HepG2 (cell line): Measurements from ENCODE around the gene PGPEP1. TPM values are rescaled to one million over a fixed set of nuclear protein-coding genes. Genes with fewer than 3 reads are reported as not detected.

Source experiments
- HOXA9 ChIP-seq: sonication (generic); formaldehyde crosslinking; IDR thresholded peaks from 2 replicates; pipeline ENCODE4 v1.8.1; 2022; ENCODE audit warnings: missing genetic modification reagents, mild to moderate bottlenecking, moderate library complexity, borderline replicate concordance
- NAIF1 ChIP-seq: sonication (generic); formaldehyde crosslinking; IDR thresholded peaks from 2 replicates; pipeline ENCODE4 v1.5.0; 2020; ENCODE audit warnings: mild to moderate bottlenecking, missing genetic modification reagents, borderline replicate concordance
- PHF8 ChIP-seq: sonication (generic); formaldehyde crosslinking; IDR thresholded peaks from 2 replicates; pipeline ENCODE4 v1.5.0; 2020; ENCODE audit warnings: missing genetic modification reagents
- ZFAT ChIP-seq: sonication (generic); formaldehyde crosslinking; conservative IDR thresholded peaks from 2 replicates; pipeline ENCODE4 v1.8.1; 2023; ENCODE audit warnings: missing genetic modification reagents, inconsistent platforms
- ZNF235 ChIP-seq: sonication (generic); formaldehyde crosslinking; IDR thresholded peaks from 2 replicates; pipeline ENCODE4 v1.8.1; 2023; ENCODE audit warnings: mild to moderate bottlenecking, missing genetic modification reagents, borderline replicate concordance
- ZNF567 ChIP-seq: sonication (generic); formaldehyde crosslinking; IDR thresholded peaks from 2 replicates; pipeline ENCODE4 v1.8.1; 2023; ENCODE audit warnings: mild to moderate bottlenecking, missing genetic modification reagents, borderline replicate concordance
- ZNF672 ChIP-seq: sonication (generic); formaldehyde crosslinking; IDR thresholded peaks from 2 replicates; pipeline ENCODE4 v1.8.1; 2022; ENCODE audit warnings: missing genetic modification reagents
- polyA plus RNA-seq, 8 experiments: library from polyadenylated mRNA; depleted of rRNA in 3 of 8; stranded (reverse) in 7 of 8; unstranded in 1 of 8; fragments of >200 nt; fragmentation: Illumina TruSeq in 4 of 8; extraction: Trizol in 4 of 8; gene quantifications; 2 replicates each; pipeline versions ENCODE4 v1.2.1 to v1.2.3, GENCODE V29; 2011 to 2016; ENCODE audit warnings: low read depth in 4 of 8, missing spikeins in 1 of 8, mixed read lengths in 1 of 8; ENCODE audit not compliant: insufficient read depth in 1 of 8
- total RNA-seq, 5 experiments: library from RNA; depleted of rRNA; stranded (reverse); fragments of >200 nt; fragmentation: Illumina TruSeq; extraction: Trizol; gene quantifications; 2 replicates each; pipeline ENCODE4 v1.2.3, GENCODE V29; 2016; ENCODE audit warnings: low read depth in 1 of 5
- TF ChIP-seq, protein P1 (sequence below): sonication (generic); formaldehyde crosslinking; IDR thresholded peaks from 2 replicates; pipeline ENCODE4 v1.4.0; 2020; ENCODE audit warnings: missing genetic modification reagents
- TF ChIP-seq, protein P2 (sequence below): IDR thresholded peaks from 2 replicates; pipeline ENCODE4 v1.6.1; 2016; ENCODE audit warnings: mild to moderate bottlenecking
- TF ChIP-seq, protein P3 (sequence below): sonication (generic); formaldehyde crosslinking; IDR thresholded peaks from 2 replicates; pipeline ENCODE4 v1.5.0; 2020; ENCODE audit warnings: mild to moderate bottlenecking, missing genetic modification reagents
- TF ChIP-seq, protein P4 (sequence below): sonication (generic); formaldehyde crosslinking; IDR thresholded peaks from 2 replicates; pipeline ENCODE4 v1.5.0; 2020; ENCODE audit warnings: missing genetic modification reagents
- TF ChIP-seq, protein P5 (sequence below): sonication (generic); formaldehyde crosslinking; conservative IDR thresholded peaks from 2 replicates; pipeline ENCODE4 v1.8.0; 2022; ENCODE audit warnings: mild to moderate bottlenecking, moderate library complexity, missing genetic modification reagents
- TF ChIP-seq, protein P6 (sequence below): sonication (generic); formaldehyde crosslinking; conservative IDR thresholded peaks from 2 replicates; pipeline ENCODE4 v1.5.0; 2020; ENCODE audit warnings: missing genetic modification reagents
- TF ChIP-seq, protein P7 (sequence below): sonication (generic); formaldehyde crosslinking; IDR thresholded peaks from 2 replicates; pipeline ENCODE4 v1.5.1; 2020; ENCODE audit warnings: missing genetic modification reagents, mild to moderate bottlenecking, borderline replicate concordance

PGPEP1 gene
- total and polyA plus RNA-seq, 2 of the 13 experiments (the other 11 are each of a cell fraction or from before 2014, with no cell fraction given) = 53.1 to 56.6 TPM

DNA sequence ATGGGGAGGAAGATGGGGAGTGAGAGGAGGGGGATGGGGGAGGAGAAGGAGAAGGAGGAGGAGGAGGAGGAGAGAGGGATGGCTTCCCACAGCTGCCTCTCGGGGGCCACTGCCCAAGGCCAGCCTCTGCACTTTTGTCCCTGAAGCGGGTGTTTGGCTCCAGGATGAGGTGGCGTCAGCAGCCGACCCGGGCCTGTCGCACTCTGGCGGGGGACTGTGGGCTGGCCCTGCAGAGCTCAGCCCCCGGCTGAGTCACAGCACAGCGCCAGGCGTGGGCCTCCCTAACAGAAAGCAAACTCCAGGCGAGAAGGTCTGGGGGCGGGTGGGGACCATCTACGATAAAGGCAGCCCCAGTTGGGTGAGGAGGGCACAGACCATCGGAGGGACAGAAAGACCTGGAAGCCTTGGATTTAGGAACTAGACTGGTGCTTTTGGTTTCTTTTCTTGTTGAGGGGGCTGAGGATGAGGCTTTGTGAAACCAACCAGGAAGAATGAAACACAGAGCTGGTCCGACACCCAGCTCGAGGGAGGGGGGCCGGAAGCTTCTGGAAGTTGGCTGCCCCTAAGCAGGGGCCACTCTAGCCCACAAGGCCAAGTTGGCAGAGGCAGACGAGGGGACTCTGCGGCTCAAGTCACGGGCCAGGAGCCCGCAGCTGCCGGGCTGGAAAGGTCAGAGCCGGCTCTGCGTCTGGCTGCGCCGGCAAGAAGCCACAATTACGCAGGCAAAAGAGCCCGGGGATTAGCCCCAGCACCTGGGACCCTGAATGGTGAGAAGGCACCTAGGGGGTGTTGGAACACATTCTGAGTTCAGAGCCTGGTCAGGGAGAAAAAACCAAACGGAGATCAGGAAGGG, 35.7 kb upstream of the PGPEP1 start (continued):
- TF ChIP-seq PHF8 (CRISPR knock-in tag) = peak; percentile 53
- TF ChIP-seq HOXA9 (CRISPR knock-in tag) = no peak
- TF ChIP-seq, protein P1, sequence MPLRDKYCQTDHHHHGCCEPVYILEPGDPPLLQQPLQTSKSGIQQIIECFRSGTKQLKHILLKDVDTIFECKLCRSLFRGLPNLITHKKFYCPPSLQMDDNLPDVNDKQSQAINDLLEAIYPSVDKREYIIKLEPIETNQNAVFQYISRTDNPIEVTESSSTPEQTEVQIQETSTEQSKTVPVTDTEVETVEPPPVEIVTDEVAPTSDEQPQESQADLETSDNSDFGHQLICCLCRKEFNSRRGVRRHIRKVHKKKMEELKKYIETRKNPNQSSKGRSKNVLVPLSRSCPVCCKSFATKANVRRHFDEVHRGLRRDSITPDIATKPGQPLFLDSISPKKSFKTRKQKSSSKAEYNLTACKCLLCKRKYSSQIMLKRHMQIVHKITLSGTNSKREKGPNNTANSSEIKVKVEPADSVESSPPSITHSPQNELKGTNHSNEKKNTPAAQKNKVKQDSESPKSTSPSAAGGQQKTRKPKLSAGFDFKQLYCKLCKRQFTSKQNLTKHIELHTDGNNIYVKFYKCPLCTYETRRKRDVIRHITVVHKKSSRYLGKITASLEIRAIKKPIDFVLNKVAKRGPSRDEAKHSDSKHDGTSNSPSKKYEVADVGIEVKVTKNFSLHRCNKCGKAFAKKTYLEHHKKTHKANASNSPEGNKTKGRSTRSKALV (CRISPR knock-in tag) = no peak
- TF ChIP-seq, protein P2, sequence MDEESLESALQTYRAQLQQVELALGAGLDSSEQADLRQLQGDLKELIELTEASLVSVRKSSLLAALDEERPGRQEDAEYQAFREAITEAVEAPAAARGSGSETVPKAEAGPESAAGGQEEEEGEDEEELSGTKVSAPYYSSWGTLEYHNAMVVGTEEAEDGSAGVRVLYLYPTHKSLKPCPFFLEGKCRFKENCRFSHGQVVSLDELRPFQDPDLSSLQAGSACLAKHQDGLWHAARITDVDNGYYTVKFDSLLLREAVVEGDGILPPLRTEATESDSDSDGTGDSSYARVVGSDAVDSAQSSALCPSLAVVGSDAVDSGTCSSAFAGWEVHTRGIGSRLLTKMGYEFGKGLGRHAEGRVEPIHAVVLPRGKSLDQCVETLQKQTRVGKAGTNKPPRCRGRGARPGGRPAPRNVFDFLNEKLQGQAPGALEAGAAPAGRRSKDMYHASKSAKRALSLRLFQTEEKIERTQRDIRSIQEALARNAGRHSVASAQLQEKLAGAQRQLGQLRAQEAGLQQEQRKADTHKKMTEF (CRISPR knock-in tag) = peak; percentile 74
- no peak for TF ChIP-seq ZFAT (CRISPR knock-in tag)
- TF ChIP-seq, protein P3, sequence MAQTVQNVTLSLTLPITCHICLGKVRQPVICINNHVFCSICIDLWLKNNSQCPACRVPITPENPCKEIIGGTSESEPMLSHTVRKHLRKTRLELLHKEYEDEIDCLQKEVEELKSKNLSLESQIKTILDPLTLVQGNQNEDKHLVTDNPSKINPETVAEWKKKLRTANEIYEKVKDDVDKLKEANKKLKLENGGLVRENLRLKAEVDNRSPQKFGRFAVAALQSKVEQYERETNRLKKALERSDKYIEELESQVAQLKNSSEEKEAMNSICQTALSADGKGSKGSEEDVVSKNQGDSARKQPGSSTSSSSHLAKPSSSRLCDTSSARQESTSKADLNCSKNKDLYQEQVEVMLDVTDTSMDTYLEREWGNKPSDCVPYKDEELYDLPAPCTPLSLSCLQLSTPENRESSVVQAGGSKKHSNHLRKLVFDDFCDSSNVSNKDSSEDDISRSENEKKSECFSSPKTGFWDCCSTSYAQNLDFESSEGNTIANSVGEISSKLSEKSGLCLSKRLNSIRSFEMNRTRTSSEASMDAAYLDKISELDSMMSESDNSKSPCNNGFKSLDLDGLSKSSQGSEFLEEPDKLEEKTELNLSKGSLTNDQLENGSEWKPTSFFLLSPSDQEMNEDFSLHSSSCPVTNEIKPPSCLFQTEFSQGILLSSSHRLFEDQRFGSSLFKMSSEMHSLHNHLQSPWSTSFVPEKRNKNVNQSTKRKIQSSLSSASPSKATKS (CRISPR knock-in tag) = no peak; the same call in 1 of the 2 replicates
- TF ChIP-seq, protein P4, sequence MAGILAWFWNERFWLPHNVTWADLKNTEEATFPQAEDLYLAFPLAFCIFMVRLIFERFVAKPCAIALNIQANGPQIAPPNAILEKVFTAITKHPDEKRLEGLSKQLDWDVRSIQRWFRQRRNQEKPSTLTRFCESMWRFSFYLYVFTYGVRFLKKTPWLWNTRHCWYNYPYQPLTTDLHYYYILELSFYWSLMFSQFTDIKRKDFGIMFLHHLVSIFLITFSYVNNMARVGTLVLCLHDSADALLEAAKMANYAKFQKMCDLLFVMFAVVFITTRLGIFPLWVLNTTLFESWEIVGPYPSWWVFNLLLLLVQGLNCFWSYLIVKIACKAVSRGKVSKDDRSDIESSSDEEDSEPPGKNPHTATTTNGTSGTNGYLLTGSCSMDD (CRISPR knock-in tag) = no peak
- no peak; the same call in 1 of the 2 replicates for TF ChIP-seq ZNF672 (CRISPR knock-in tag)
- TF ChIP-seq ZNF567 (CRISPR knock-in tag) = no peak
- TF ChIP-seq, protein P5, sequence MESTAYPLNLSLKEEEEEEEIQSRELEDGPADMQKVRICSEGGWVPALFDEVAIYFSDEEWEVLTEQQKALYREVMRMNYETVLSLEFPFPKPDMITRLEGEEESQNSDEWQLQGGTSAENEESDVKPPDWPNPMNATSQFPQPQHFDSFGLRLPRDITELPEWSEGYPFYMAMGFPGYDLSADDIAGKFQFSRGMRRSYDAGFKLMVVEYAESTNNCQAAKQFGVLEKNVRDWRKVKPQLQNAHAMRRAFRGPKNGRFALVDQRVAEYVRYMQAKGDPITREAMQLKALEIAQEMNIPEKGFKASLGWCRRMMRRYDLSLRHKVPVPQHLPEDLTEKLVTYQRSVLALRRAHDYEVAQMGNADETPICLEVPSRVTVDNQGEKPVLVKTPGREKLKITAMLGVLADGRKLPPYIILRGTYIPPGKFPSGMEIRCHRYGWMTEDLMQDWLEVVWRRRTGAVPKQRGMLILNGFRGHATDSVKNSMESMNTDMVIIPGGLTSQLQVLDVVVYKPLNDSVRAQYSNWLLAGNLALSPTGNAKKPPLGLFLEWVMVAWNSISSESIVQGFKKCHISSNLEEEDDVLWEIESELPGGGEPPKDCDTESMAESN = peak; percentile 71; the same call in 1 of the 2 replicates
- TF ChIP-seq ZNF235 (CRISPR knock-in tag) = peak; percentile 44; the same call in 1 of the 2 replicates
- TF ChIP-seq, protein P6, sequence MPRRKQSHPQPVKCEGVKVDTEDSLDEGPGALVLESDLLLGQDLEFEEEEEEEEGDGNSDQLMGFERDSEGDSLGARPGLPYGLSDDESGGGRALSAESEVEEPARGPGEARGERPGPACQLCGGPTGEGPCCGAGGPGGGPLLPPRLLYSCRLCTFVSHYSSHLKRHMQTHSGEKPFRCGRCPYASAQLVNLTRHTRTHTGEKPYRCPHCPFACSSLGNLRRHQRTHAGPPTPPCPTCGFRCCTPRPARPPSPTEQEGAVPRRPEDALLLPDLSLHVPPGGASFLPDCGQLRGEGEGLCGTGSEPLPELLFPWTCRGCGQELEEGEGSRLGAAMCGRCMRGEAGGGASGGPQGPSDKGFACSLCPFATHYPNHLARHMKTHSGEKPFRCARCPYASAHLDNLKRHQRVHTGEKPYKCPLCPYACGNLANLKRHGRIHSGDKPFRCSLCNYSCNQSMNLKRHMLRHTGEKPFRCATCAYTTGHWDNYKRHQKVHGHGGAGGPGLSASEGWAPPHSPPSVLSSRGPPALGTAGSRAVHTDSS (CRISPR knock-in tag) = no peak
- TF ChIP-seq, protein P7, sequence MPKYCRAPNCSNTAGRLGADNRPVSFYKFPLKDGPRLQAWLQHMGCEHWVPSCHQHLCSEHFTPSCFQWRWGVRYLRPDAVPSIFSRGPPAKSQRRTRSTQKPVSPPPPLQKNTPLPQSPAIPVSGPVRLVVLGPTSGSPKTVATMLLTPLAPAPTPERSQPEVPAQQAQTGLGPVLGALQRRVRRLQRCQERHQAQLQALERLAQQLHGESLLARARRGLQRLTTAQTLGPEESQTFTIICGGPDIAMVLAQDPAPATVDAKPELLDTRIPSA (CRISPR knock-in tag) = no peak
- no peak for TF ChIP-seq NAIF1 (CRISPR knock-in tag)
